GM13976 (cell line): ENCODE results near the gene STAT2.

Source experiments
- DNase-seq: peaks from one replicate; pipeline ENCODE4 v3.0.0; 2012; ENCODE audit warnings: low spot score
- in situ Hi-C: fragments of 300-500 bp; cut with MboI; formaldehyde crosslinking; loops from one replicate; pipeline ENCODE4 v1.12.0; 2022; ENCODE audit warnings: low sequenced_read_pairs, mixed read lengths, inconsistent platforms; ENCODE audit not compliant: unreplicated experiment
- TF ChIP-seq, protein P1 (sequence below): IDR thresholded peaks from 2 replicates; pipeline ENCODE4 v1.5.1; 2012; ENCODE audit warnings: borderline replicate concordance, mild to moderate bottlenecking; ENCODE audit not compliant: insufficient read depth; ENCODE audit errors: extremely low read depth, missing control alignments, control extremely low read depth

Gene STAT2

DNA sequence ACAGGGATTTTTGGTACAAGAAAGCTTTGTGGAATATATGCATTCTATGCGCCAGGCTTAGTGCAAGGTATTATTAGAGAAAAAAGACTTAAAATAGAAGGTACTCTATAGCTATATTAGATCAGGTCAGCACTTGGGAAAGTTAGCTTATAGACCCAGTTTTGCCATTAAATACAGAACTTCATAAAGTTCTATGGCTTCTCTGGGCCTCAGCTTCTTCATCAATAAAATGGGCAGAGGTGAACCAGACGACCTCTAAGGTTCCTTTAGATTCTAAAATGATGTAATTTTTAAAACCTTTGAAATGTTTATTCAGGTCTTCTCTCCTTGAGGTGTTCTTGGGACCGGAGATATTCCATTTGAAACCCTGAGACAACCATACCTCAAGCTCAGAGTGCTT lies 51.2 kb downstream of the STAT2 start:
- TF ChIP-seq, protein P1, sequence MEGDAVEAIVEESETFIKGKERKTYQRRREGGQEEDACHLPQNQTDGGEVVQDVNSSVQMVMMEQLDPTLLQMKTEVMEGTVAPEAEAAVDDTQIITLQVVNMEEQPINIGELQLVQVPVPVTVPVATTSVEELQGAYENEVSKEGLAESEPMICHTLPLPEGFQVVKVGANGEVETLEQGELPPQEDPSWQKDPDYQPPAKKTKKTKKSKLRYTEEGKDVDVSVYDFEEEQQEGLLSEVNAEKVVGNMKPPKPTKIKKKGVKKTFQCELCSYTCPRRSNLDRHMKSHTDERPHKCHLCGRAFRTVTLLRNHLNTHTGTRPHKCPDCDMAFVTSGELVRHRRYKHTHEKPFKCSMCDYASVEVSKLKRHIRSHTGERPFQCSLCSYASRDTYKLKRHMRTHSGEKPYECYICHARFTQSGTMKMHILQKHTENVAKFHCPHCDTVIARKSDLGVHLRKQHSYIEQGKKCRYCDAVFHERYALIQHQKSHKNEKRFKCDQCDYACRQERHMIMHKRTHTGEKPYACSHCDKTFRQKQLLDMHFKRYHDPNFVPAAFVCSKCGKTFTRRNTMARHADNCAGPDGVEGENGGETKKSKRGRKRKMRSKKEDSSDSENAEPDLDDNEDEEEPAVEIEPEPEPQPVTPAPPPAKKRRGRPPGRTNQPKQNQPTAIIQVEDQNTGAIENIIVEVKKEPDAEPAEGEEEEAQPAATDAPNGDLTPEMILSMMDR, result no peak
- in situ Hi-C loops, result no loop called here
- DNase-seq, result no peak

GRCh38 chr12:56307221-56307965 lies 52.5 kb downstream of the STAT2 start:
- in situ Hi-C loops, result no loop called here
- TF ChIP-seq, protein P1, result no peak
- DNase-seq, result no peak

GRCh38 chr12:56304872-56305590 lies 54.9 kb downstream of the STAT2 start:
- TF ChIP-seq, protein P1, result no peak
- no peak for DNase-seq
- in situ Hi-C loops, result no loop called here

GRCh38 chr12:56304276-56304675 lies 55.6 kb downstream of the STAT2 start:
- TF ChIP-seq, protein P1, result no peak
- DNase-seq, result no peak
- in situ Hi-C loops, result no loop called here

- in situ Hi-C loops, result no loop called here
These were observed 59.1 kb downstream of the STAT2 start for GRCh38 chr12:56300644-56301464.

More at GRCh38 chr12:56300644-56301464, 59.1 kb downstream of the STAT2 start:
- no peak for DNase-seq
- TF ChIP-seq, protein P1, result no peak
